Measurements from ENCODE around the gene ZMYND11.

GRCh38 chr10:271722-272121, 136.5 kb downstream of the ZMYND11 start:
- TF ChIP-seq REST (IDR thresholded peaks at IDR 0.05) (no peak), EP300 (IDR thresholded peaks at IDR 0.05) (no peak), MYC (IDR thresholded peaks at IDR 0.05; ENCODE audit: borderline replicate concordance, low read length) (no peak)

All from A549 (cell line).